ENCODE measurements around the gene CHAMP1. TPM values are rescaled to one million over a fixed set of nuclear protein-coding genes. Genes with fewer than 3 reads are reported as not detected.
"Not testable (repeated sequence)": the region's sequence is repeated elsewhere in the genome, so short reads cannot be mapped to it uniquely, and the experiment has no call there.

Gene CHAMP1
- total RNA-seq, 1 experiment from 2014 or later: 28.0 TPM

- not testable (repeated sequence) for DNase-seq (ENCODE audit: low read depth)
These were observed 19.6 kb downstream of the CHAMP1 start for GRCh38 chr13:114333881-114334280.

DNA sequence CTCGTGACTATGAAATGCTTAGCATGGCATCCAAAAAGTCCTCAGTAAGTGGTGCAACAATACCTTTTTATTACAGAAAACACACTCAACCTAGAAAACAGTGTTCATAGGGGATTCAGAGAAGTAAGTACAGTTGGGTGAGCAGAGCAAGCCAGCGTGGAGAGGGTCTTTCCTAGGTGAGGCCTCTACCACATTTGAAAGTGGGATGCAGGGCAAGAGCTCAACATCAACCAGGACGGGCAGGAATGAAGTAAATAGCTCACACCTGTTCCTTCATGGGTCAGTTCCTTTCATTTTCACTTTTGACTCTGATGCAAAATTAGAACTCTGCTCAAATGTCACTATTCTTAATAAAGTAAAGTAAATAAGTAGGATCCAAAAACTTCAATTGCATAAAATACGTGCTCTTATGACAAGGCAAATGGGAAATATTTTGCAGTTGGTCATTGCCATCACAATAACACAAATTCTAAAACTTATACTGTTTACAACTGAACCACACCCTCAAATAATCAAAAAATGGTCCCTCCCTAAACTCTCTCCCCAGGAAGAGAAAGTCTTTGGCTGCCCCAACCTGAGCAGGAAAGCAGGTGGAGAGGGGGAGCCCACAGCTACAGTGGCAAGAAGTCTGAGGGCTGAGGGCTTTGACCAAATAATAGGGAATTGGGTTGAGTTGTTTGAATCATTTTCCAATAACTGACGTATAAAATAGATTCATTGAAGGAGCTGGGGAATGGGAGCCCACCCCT is 20.2 kb downstream of the CHAMP1 start:
- DNase-seq (ENCODE audit: low read depth): no peak

DNA sequence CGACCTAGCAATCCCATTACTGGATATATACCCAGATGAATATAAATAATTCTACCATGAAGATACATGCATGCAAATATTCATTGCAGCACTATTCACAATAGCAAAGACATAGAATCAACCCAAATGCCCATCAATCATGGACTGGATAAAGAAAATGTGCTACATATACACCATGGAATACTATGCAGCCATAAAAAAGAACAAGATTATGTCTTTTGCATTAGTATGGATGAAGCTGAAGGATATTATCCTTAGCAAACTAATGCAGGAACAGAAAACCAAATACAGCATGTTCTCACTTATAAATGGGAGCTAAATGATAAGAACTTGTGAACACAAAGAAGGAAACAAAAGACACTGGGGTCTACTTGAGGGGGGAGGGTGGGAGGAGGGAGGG is 22.2 kb downstream of the CHAMP1 start:
- DNase-seq (ENCODE audit: low read depth): not testable (repeated sequence)

GRCh38 chr13:114338959-114339358 is 24.7 kb downstream of the CHAMP1 start:
- DNase-seq (ENCODE audit: low read depth): no peak

DNA sequence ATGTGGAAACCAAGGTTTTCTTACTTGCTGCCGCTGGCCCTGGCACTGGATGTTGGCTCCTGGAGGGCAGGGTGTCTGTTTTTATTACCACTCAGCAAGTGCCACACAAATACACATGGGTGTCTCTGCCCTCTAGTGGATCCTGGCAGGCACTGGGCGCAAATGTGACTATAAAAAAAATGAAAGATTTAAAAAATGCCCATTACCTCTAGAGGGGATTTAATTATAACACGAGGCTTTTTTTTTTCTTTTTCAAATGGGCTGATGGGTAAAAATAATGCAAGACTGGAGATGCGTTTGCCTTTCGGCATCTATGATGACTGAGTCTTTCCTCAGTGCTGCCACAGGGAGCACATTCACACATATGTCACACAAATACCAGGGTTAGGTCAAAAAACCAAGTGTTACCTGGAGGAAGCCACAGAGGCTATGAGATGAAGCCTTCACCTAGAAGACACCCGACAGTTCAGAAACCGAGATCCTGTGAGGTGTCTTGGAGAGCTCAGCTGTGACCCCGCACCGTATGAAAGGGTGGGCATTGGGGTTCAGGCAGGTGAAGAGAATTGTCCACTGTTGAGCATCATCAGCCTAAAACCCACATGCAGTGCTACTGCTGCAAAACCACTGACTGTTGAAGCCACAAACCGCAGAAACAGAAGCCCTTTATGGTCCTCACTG is 25.7 kb downstream of the CHAMP1 start:
- DNase-seq (ENCODE audit: low read depth): peak; percentile 58

DNA sequence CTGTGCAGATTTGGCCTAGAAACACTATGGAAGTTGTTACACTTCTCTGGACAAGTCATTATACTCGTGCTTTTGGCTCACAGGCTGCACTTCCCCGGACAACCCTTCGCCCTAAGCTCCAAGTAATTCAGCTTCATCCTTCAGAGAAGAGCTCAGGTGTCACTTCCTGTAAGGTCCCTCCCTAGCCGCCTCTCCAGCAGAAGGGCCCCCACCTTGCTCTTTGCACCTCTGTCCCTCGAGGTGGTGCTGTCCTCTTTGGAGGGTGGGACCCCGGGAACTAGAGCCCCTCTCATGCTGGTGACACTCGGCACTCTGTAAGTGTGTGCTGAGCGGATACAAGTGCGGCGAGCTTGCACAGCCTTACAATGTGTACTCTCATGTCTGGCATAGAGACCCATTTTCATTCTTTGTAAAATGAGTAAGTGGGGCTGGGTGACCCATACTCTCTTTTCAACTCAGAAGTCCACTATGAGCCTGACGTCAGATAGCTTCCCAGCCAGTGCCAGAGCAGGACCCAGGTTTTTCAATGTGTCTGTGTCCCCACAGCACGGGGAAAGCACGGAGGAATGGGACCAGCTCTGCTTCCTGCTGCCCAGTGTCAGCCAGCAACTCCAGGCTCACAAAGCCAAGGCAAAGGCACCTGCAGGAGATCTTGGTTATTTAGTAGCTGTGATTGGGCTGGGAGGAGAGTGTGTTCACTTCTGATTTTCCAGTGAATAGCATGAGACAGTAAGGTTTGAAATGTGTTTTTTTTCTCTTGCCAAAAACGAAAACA is 26.9 kb downstream of the CHAMP1 start:
- no peak for DNase-seq (ENCODE audit: low read depth)

DNA sequence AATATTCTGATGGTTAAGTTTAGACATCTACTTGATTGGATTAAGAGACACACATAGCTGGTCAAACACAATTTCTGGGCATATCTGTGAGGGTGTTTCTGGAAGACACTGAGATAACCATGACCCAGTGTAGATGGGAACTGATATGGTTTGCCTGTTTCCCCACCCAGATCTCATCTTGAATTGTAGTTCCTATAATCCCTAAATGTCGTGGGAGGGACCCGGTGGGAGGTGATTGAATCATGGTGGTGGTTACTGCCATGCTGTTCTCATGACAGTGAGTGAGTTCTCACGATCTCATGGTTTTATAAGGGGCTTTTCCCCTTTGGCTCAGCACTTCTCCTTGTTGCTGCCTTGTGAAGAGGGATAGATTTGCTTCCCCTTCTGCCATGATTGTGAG is 33.0 kb downstream of the CHAMP1 start:
- not testable (repeated sequence) for DNase-seq (ENCODE audit: low read depth)

DNA sequence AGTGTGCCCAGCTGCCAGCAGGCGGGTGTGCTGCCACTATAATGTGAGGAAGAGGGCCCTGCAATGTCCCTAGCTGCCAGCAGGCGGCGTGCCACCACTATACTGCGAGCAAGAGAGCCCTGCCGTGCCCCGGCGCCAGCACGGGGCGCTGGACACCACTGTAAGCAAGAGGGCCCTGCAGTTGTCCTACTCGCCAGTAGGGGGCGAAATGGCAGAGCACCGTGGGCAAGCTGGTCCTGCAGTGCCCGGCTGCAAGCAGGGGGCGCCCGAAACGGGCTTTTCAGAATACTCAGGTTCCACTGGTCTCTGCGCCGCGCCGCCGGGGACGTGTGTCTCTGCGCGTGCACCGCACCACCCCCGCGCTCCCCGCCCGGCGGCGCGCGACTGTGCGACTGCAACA is 38.5 kb downstream of the CHAMP1 start:
- peak; percentile 9 for DNase-seq (ENCODE audit: low read depth)

DNA sequence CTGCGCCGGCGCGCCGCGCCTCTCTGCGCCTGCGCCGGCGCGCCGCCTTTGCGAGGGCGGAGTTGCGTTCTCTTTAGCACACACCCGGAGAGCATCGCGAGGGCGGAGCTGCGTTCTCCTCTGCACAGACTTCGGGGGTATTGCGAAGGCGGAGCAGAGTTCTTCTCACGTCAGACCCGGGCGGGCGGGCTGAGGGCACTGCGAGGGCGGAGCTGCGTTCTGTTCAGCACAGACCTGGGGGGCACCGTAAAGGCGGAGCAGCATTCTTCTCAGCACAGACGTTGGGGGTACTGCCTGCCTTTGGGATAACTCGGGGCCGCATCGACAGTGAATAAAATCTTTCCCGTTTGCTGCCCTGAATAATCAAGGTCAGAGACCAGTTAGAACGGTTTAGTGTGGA is 39.1 kb downstream of the CHAMP1 start:
- DNase-seq (ENCODE audit: low read depth): not testable (repeated sequence)

Other genes with a start within 250 kb of the CHAMP1 start
- gene RASA3, start 181.9 kb upstream of the CHAMP1 start, total RNA-seq (2014; rRNA removed; shearing (Covaris generic)): 15.5 and 23.9 TPM in 2 replicates
- gene CFAP97D2, start 135.2 kb upstream of the CHAMP1 start, total RNA-seq (2014; rRNA removed; shearing (Covaris generic)): not detected in 2 replicates
- gene CDC16, start 79.6 kb upstream of the CHAMP1 start, total RNA-seq (2014; rRNA removed; shearing (Covaris generic)): 18.7 and 29.8 TPM in 2 replicates
- gene UPF3A, start 32.9 kb upstream of the CHAMP1 start, total RNA-seq (2014; rRNA removed; shearing (Covaris generic)): 14.4 and 17.9 TPM in 2 replicates